ENCODE results near the gene PNMA8A. TPM values are rescaled to one million over a fixed set of nuclear protein-coding genes. Genes with fewer than 3 reads are reported as not detected.

Gene PNMA8A
- total and polyA plus RNA-seq, 10 of the 15 experiments (the other 5 are each of a cell fraction or from before 2014, with no cell fraction given) = 0.02 to 0.28 (median 0.16) TPM

DNA sequence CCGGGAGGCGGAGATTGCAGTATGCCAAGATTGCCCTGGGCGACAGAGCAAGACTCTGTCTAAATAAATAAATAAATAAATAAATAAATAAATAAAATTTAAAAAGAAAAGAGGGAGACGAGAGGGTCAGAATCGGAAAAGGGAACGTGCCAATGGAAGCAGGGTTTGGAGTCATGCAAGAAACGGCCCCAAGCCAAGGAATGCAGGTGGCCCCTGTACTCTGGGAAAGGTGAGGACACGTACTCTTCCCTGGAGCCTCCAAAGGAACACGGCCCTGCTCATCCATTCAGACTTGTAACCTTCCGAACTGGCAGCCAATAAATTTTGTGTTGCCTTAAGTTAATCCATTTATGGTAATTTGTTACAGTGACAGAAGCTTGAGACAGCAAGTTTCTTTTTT, 22.8 kb downstream of the PNMA8A start (continued):
- TF ChIP-seq, protein P1, sequence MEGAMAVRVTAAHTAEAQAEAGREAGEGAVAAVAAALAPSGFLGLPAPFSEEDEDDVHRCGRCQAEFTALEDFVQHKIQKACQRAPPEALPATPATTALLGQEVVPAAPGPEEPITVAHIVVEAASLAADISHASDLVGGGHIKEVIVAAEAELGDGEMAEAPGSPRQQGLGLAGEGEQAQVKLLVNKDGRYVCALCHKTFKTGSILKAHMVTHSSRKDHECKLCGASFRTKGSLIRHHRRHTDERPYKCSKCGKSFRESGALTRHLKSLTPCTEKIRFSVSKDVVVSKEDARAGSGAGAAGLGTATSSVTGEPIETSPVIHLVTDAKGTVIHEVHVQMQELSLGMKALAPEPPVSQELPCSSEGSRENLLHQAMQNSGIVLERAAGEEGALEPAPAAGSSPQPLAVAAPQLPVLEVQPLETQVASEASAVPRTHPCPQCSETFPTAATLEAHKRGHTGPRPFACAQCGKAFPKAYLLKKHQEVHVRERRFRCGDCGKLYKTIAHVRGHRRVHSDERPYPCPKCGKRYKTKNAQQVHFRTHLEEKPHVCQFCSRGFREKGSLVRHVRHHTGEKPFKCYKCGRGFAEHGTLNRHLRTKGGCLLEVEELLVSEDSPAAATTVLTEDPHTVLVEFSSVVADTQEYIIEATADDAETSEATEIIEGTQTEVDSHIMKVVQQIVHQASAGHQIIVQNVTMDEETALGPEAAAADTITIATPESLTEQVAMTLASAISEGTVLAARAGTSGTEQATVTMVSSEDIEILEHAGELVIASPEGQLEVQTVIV (IDR thresholded peaks at IDR 0.05; ENCODE audit: borderline replicate concordance, partially characterized antibody) = no peak

DNA sequence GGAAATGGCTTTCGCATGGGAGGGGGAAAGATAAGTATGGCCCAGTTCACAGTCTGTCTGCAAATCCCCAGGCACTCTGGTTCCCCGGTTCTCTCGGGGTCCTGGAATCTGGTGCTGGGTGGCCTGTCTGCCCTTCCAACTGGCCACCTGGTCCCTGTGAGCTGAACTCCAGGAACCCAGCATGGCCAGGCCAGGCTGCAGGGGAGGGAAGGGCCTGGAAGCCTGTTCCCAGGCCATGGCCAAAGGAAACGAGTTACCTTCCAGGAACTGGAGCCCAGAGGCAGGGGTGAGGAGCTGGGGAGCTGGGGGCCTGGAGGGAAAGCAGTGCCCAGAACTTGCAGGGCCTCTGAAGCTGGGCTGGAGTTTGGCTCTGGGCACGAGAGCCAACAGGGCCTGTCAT, 23.5 kb downstream of the PNMA8A start:
- no TSS peak for BruUV-seq (replicated peaks)
- H3K79me2 ChIP-seq (ENCODE audit: control insufficient read depth, insufficient read depth, low read length) = no peaks in the 10 kb centered on the region
- DNase-seq (ENCODE audit: low read depth, low spot score) = no peak
- no peak for FAIRE-seq
- intact Hi-C loops (cut with micrococcal nuclease; ENCODE audit: unreplicated experiment) (no loop called here), in situ Hi-C loops (cut with MboI) (no loop called here)
- no peak overlapping the region for H3K27ac ChIP-seq (ENCODE audit: control insufficient read depth, insufficient read depth)
- ChIA-PET POLR2A (no interaction called here), SMC1A (ENCODE audit: uncharacterized antibody, unreplicated experiment) (no interaction called here), RAD21 (ENCODE audit: unreplicated experiment) (no interaction called here), CTCF (no interaction called here)
- no peak overlapping the region for H3K4me2 ChIP-seq (ENCODE audit: control insufficient read depth, insufficient read depth)
- no peak for TF ChIP-seq SMARCA5 (IDR thresholded peaks at IDR 0.05)
- no peak for TF ChIP-seq BHLHE40 (IDR thresholded peaks at IDR 0.05; ENCODE audit: borderline replicate concordance in 1 of 2, low read depth in 2 of 2, low read length in 1 of 2)
- TF ChIP-seq BRCA1 (IDR thresholded peaks at IDR 0.05; ENCODE audit: low read depth, low read length) = no peak
- no peak for TF ChIP-seq HDAC6 (IDR thresholded peaks at IDR 0.05; ENCODE audit: unreplicated experiment)
- no peak for TF ChIP-seq ZZZ3 (IDR thresholded peaks at IDR 0.05; ENCODE audit: control insufficient read depth, insufficient read length, low read depth)
- no peak for TF ChIP-seq RAD21 (IDR thresholded peaks at IDR 0.05; ENCODE audit: insufficient read depth, low read depth, low read length)
- TF ChIP-seq SREBF1 (IDR thresholded peaks at IDR 0.05; ENCODE audit: low read length) = no peak
- TF ChIP-seq CREM (IDR thresholded peaks at IDR 0.05; ENCODE audit: low read depth) = no peak
- TF ChIP-seq SIX5 (IDR thresholded peaks at IDR 0.05; ENCODE audit: low read depth, low read length, severe bottlenecking) = no peak
- no peak for TF ChIP-seq ETV6 (conservative IDR thresholded peaks at IDR 0.05 in 1 of 2, IDR thresholded peaks at IDR 0.05 in 1 of 2; ENCODE audit: borderline replicate concordance in 1 of 2, low read depth in 1 of 2)
- no peak for TF ChIP-seq ZNF384 (IDR thresholded peaks at IDR 0.05; ENCODE audit: borderline replicate concordance, low read depth, low read length)
- TF ChIP-seq, protein P2, sequence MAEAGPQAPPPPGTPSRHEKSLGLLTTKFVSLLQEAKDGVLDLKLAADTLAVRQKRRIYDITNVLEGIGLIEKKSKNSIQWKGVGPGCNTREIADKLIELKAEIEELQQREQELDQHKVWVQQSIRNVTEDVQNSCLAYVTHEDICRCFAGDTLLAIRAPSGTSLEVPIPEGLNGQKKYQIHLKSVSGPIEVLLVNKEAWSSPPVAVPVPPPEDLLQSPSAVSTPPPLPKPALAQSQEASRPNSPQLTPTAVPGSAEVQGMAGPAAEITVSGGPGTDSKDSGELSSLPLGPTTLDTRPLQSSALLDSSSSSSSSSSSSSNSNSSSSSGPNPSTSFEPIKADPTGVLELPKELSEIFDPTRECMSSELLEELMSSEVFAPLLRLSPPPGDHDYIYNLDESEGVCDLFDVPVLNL (IDR thresholded peaks at IDR 0.05; ENCODE audit: low read depth, low read length) = no peak
- no peak for TF ChIP-seq CHD2 (IDR thresholded peaks at IDR 0.05; ENCODE audit: borderline replicate concordance, low read depth, low read length)
- TF ChIP-seq POLR2AphosphoS5 (IDR thresholded peaks at IDR 0.05; ENCODE audit: low read length) = no peak
- TF ChIP-seq LARP7 (IDR thresholded peaks at IDR 0.05) = no peak
- TF ChIP-seq FOXK2 (IDR thresholded peaks at IDR 0.05) = no peak
- no peak for TF ChIP-seq NR2F1 (conservative IDR thresholded peaks at IDR 0.05)
- no peak for TF ChIP-seq EZH2 (IDR thresholded peaks at IDR 0.05; ENCODE audit: borderline replicate concordance, control insufficient read depth, low read depth, low read length)
- no peaks in the 10 kb centered on the region for H4K20me1 ChIP-seq (ENCODE audit: control insufficient read depth, insufficient read depth)
- no peaks in the 10 kb centered on the region for H3K36me3 ChIP-seq (ENCODE audit: control insufficient read depth in 2 of 2, insufficient read depth in 2 of 2, low read length in 1 of 2)
- H3K9ac ChIP-seq (ENCODE audit: control insufficient read depth, insufficient read depth, low read length) = no peak overlapping the region
- no peaks in the 10 kb centered on the region for H3K4me1 ChIP-seq (ENCODE audit: control insufficient read depth, insufficient read depth, low read length)
- no peaks in the 10 kb centered on the region for H3K27me3 ChIP-seq (replicated peaks in 1 of 2; ENCODE audit: control insufficient read depth in 2 of 2, insufficient read depth in 2 of 2, low read length in 1 of 2)
- no peak for ATAC-seq
- H3K9me3 ChIP-seq (replicated peaks; ENCODE audit: control insufficient read depth, insufficient read depth, low read length) = no peaks in the 10 kb centered on the region; the same call in 2 of the 3 replicates
- no peak overlapping the region for H2AFZ ChIP-seq (ENCODE audit: control insufficient read depth, low read depth, low read length)
- H3K4me3 ChIP-seq = no peak overlapping the region
- 51% methylated on average over 5 of the region's 5 CpGs for WGBS (ENCODE audit: insufficient coverage, insufficient replicate concordance, low lambda C conversion rate, missing lambda C conversion rate)

All from GM12878 (cell line).